Fibroblast of pulmonary artery (primary cell): ENCODE measurements around the gene GJC2.
A peak's percentile ranks its signal among the peaks of the same experiment; 100 is the strongest.

Experiments used
- DNase-seq: peaks from one replicate; pipeline ENCODE4 v3.0.0-alpha.2; 2010; ENCODE audit warnings: low read depth
- H3K4me3 ChIP-seq: replicated peaks from 2 replicates; pipeline ENCODE4 v1.5.1; 2011; ENCODE audit warnings: low read depth, mild to moderate bottlenecking, control low read depth, low read length, moderate library complexity
- TF ChIP-seq, protein P1 (sequence below): IDR thresholded peaks from 2 replicates; pipeline ENCODE4 v1.5.1; 2011; ENCODE audit warnings: mild to moderate bottlenecking, control low read depth, low read length, inconsistent platforms; ENCODE audit errors: missing control alignments

Gene GJC2

DNA sequence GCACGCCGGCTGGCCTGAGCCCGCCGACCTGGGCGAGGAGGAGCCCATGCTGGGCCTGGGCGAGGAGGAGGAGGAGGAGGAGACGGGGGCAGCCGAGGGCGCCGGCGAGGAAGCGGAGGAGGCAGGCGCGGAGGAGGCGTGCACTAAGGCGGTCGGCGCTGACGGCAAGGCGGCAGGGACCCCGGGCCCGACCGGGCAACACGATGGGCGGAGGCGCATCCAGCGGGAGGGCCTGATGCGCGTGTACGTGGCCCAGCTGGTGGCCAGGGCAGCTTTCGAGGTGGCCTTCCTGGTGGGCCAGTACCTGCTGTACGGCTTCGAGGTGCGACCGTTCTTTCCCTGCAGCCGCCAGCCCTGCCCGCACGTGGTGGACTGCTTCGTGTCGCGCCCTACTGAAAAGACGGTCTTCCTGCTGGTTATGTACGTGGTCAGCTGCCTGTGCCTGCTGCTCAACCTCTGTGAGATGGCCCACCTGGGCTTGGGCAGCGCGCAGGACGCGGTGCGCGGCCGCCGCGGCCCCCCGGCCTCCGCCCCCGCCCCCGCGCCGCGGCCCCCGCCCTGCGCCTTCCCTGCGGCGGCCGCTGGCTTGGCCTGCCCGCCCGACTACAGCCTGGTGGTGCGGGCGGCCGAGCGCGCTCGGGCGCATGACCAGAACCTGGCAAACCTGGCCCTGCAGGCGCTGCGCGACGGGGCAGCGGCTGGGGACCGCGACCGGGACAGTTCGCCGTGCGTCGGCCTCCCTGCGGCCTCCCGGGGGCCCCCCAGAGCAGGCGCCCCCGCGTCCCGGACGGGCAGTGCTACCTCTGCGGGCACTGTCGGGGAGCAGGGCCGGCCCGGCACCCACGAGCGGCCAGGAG is 8.6 kb downstream of the GJC2 start:
- TF ChIP-seq, protein P1, sequence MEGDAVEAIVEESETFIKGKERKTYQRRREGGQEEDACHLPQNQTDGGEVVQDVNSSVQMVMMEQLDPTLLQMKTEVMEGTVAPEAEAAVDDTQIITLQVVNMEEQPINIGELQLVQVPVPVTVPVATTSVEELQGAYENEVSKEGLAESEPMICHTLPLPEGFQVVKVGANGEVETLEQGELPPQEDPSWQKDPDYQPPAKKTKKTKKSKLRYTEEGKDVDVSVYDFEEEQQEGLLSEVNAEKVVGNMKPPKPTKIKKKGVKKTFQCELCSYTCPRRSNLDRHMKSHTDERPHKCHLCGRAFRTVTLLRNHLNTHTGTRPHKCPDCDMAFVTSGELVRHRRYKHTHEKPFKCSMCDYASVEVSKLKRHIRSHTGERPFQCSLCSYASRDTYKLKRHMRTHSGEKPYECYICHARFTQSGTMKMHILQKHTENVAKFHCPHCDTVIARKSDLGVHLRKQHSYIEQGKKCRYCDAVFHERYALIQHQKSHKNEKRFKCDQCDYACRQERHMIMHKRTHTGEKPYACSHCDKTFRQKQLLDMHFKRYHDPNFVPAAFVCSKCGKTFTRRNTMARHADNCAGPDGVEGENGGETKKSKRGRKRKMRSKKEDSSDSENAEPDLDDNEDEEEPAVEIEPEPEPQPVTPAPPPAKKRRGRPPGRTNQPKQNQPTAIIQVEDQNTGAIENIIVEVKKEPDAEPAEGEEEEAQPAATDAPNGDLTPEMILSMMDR = no peak
- H3K4me3 ChIP-seq = no peak overlapping the region
- no peak for DNase-seq

- TF ChIP-seq, protein P1 = no peak
- H3K4me3 ChIP-seq = no peak overlapping the region
- no peak for DNase-seq
Measured at GRCh38 chr1:228159008-228159665, 9.4 kb downstream of the GJC2 start.

GRCh38 chr1:228160201-228160761 is 10.6 kb downstream of the GJC2 start:
- TF ChIP-seq, protein P1 = no peak

DNA sequence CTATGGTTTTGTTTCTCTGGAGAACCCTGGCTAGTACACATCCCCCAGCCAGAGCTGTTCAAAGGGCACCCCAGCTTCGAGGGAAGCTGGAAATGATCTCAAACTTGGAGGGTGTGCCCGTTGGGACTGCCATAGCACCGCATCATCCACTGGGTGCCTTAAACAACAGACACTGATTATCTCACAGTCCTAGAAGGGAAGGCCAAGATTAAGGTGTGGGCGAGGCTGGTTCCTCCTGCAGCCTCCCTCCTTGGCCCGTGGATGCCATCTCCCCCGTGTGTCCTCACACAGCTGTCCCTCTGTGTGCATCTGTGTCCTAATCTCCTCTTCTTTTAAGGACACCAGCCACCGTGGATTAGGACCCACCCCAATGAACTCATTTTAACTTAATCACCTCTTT is 11.6 kb downstream of the GJC2 start:
- no peak for DNase-seq
- no peak overlapping the region for H3K4me3 ChIP-seq
- TF ChIP-seq, protein P1 = no peak

More at GRCh38 chr1:228160201-228160761, 10.6 kb downstream of the GJC2 start:
- H3K4me3 ChIP-seq = no peak overlapping the region
- DNase-seq = no peak

GRCh38 chr1:228161866-228162265 is 12.1 kb downstream of the GJC2 start:
- TF ChIP-seq, protein P1 = no peak
- H3K4me3 ChIP-seq = no peak overlapping the region
- no peak for DNase-seq

DNA sequence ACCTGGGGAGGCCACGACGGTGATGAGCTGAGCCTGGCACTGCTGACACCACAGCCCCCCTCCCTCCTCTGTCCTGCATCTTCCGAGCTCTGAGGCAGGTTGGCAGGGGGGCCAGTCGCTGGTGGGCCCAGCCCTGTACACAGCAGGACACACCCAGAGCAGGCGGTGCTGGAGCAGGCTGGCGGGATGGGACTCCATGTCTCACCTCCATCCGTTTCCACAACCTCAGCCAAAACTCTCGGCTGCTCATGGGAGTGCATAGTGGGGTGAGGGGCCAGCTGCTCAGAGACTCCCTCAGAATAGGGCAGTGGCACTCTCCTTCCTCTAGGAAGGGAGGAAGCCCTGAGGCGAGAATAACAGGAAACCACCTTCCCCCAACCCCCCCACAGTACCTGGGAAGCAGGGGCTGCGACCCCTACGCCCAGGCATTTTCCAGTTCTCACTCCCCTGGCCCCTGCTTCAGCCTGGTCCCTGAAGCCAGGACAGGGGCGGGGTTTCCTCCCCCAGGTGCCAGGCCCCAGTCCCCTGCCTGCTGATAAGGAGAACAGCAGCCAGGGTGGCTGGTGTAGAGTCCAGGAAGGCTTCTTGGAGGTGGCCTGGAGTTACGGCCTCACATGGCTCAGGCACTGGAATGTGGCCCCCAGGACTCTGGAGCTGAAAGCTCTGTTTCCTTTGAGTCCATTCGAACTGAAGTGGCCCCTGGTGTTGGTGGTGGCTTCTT is 12.7 kb downstream of the GJC2 start:
- TF ChIP-seq, protein P1 = no peak
- DNase-seq = peak; percentile 26
- no peak overlapping the region for H3K4me3 ChIP-seq
